HG03039 (cell line): Measurements from ENCODE around the gene DCAF5.
"Not testable (repeated sequence)": the region's sequence is repeated elsewhere in the genome, so short reads cannot be mapped to it uniquely, and the experiment has no call there.

Experiments used
- ATAC-seq: cut with Tn5 transposase; IDR thresholded peaks from one replicate; pipeline ENCODE4 v1.9.1; 2021; ENCODE audit warnings: mild to moderate bottlenecking, moderate library complexity; ENCODE audit not compliant: unreplicated experiment

DCAF5 gene

DNA sequence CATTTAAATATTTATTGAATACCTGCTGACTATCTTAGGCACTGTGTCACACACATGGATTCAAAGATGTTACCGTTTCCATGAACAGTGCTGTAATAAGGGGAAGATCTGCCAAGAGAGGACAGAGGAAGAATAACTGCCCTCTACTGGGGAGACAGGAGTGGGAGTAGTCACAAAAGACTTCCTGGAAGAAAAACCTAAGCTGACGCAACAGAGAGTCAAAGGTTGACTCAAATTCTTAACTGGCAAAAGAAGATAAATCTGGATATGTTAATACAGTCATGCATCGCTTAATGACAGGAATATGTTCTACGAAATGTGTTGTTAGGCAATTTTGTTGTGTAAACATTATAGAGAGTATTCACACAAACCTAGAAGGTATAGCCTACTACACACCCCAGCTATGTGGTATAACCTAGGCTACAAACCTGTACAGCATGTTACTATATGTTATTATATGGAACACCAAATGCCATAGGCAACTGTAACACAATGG, 51.5 kb downstream of the DCAF5 start:
- ATAC-seq, result no peak

DNA sequence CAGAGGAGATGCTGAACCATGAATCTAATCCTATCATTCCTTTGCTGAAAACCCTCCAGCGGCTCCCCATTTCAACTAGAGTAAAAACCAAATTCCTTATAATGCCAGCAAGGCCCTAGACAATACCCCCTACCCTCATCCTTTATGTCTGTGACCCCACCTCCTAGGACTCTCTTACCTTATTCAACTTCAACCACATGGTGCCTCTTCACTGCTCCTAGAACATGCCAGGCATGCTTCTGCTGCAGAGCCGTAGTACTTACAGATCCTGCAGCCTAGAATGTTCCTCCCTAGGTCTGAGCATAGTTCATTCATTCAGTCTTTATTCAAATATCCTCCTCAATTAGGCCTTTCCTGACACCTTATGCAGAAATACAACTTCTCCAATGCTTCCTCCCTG, 54.9 kb downstream of the DCAF5 start:
- ATAC-seq, result no peak

DNA sequence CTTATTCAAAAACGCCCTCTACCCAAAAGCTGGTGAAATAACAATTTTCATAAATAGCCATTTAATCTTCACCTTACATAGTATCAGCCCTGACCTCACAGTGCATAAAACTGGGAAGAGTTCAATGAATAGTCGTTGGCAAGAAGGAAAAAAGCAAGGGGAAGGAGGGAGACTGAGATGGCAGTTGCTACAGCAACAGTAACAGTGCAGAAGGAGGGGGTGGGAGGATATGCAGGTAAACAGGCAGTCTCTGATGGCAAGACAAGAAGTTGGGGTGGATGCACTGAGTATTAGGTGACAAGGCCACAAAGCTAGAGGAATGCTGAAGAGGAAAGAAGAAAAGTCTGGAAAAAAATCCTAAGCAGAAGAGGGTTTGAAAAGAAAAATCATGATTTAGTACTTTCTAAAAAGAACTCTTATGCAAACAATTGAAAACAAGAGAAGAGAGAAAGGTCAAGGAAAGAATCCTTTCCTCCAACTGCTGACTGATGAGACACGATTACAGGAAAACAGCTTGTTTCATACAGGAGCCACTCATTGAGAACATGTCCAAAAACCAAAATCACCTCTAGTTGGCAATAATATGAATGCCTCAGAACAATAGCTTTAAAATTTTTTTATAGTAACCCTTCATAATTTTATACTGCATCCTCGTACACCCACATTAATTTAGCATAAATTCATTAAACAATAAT, 56.0 kb downstream of the DCAF5 start:
- no peak for ATAC-seq

DNA sequence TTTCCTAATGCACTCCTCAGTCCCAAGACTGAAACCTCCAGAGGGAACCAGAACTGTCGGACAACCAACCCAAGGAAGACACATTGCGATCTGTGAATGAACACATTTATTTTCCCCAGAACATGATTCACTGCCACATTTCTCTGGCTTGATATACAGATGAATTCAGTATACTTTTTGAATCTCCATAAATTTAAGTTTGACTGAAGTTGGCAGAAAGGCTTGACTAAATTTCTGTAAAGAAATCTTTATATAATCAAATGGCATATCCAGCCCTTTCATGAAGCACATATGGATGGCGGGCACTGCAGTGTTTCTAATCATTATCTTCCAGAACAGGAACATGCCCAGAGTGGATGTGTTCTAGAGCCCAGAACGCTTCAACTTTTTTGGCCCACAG, 56.7 kb downstream of the DCAF5 start:
- no peak for ATAC-seq

DNA sequence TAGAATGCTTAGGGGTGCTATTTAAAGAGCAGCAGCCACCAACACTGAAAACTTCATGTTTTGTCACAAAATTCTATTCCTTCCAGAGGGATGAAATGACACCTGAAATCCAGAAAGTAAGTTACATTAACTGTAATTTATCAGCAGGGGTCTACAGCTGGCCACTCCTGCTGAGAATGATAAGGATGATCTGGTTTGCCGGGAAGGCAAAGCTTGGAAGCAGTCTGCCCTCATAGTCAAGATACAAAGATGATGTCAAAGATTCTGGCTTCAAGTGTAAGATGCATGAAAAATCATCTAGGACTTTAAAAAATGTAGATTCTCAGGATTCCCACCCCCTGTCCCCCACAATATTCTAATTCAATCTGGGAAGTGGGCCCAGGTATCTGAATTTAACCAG, 58.4 kb downstream of the DCAF5 start:
- ATAC-seq, result no peak

DNA sequence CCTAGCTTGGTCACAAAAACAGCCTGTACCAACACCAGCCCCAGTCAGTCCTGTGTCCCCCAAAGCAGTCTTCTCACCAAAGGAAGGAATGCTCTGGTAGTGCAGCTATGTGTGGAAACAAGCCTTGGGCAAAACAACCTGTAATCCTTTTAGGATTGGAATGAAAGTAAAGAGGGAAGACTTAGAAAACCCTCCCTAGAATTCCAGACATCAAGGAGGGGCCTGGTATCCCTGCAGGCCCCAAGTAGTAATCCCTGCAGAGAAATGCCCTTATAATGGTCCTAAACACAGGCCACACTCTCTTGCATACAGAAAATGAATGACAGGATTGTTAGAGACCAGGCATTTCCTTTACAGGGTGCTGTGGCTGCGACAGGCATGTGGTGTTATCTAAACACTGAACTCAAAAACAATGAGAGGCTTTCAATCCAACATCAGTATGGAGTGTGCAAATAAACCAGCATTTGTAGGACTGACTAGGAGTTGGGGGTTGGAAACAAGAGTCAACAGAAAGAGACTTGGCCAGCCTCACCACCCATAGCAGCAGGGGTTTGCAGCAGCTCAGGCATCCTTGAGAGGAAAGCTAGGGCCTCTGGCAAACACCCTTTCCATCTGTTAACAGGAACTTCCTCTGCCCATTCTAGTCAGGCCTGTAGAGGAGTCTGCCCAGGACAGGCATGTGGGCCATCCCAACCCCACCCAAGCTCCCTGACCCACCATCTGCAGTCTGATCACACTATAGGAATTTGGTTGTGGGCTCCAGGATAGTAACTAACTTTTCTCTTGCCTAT, 59.1 kb downstream of the DCAF5 start:
- no peak for ATAC-seq

DNA sequence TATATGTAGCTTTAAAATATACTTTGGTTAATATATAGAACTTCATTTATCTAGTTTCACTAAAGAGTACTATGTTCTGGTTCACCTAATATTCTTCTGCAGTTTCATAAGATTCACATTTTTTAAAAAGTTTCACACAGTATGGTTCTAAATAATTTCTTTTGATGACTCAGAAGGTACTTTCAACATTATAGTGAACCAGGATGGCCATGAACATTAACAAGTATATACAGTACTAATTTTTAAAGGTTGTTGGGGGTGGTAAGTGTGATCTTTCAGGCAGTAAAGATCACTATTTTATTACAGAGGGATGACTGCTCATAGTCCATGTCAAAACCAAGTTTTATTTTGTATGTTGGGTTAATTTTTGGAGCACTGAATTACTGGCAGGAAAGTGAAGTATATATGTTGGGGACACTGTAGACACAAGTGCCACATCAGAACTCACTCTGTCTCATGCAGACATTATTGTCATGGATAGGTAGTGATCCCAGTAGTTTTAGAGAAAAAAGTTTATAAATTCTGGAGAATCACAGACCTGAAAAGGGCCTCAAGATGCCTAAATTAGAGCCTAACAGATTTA, 60.0 kb downstream of the DCAF5 start:
- no peak for ATAC-seq

DNA sequence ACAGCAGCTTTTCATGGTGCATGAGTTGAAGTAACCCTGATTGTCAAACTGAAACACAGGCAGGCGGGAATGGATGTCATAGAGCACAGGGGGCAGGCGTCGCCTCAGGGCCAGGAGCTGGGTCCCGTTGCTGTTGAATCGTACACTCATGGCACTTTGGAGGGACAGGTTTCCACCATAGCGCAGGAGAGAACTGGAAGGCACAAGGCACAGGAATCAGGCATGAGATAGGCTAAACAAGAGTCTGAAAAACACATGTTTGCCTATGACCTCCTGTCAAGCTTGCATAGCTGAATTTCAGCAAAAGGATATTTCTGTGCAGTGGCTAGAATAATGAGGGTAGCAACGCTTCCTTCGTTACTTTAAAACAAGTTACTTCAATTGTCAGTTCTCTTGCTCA, 61.2 kb downstream of the DCAF5 start:
- no peak for ATAC-seq

DNA sequence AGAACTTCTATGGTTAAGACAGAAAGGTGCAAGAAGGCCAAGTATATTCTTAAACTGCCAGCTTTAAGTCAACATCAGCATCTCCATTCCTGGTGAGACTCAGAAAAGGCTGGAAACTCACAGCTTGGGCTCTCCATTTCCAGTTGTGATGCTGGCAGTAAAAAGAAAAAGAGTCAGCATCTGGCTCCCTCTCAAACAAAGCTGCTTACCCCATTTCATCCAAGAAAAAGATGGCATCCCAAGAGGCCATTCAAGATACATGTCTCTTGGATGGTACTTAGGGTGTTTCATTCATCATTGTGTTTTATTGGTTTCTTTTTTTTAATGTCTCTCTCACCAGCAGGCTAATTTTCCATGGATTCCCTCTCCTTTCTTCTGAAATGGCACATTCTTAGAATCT, 61.9 kb downstream of the DCAF5 start:
- no peak for ATAC-seq

DNA sequence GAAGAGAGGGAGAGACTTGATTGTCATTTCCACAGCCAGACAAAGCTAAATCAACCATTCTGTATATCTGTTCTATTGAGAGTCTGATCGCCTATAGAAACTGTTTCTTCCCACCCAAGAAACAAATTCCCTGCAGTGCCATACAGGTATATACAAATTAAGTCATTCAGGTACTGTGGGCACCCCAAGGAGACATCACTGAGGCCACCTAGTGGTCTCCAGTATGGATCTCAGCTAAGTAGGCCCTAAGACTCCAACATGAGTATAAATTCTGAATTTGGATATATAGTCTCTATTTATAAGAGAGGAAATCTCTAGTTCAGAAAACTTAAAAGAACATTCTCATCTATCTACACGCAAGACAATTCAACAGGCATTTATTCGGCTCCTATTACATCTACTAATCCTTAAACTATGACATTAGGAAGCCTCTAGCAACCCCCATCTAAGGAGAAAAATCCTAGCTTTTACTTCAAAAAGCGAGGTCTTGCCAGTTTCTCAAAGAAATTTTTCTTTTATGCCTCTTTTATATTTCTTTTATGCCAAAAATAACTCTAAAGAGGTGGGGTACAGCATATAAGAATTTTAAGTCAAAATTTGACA, 62.6 kb downstream of the DCAF5 start:
- ATAC-seq, result no peak

DNA sequence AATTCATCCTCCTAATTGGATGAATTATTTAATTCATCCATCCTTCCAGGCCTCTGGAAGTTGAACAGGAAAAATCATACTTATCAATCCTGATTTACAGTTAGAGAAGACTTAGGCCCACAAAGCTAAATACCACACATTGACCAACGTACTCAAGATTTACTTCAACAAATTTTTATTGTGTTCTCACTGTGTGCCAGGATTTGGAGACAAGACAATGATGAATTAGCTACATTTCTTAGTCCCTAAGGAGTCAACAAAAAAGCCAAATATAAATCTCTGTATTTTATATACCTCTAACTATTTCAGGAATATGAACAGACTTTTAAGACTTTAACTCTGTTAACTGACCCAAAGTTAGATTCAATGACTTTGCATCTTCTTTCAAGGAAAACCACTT, 63.9 kb downstream of the DCAF5 start:
- no peak for ATAC-seq

DNA sequence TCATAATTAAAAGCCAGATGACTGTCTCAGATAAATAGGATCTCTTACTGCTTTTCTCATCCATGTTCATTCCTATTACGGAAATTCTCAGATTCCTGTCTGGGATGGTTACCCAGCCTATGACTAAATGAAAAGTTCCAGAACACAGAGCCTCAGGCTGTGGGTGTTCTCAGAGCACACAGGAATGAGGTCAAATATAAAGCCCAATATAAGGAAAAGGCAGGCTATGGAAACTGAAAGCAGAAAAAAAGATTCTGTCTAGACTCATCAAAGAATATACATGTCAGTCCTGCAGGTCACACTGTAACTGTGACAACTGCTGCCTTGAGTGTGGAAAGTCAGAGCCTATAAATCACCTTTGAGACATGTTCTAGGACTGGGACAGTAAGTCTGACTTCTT, 64.3 kb downstream of the DCAF5 start:
- no peak for ATAC-seq

DNA sequence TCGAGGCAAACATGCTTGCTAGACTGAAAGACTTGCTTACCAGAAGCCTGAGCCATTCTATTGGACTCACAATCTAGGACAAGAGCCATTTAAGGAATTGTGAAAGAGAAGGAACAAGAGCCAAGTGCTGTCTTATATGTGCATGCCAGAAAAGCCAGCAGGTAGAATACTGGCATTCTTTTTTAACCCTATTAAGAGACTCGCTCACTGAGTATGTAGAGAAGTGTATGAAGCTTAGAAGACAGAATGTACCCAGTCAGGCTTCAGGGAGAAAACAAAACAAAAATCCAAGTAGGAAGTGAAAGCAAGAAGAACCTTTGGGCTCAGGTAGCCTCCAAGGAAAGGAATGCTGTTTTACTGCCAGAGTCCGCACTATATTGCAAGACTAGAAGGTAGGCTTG, 65.9 kb downstream of the DCAF5 start:
- no peak for ATAC-seq

DNA sequence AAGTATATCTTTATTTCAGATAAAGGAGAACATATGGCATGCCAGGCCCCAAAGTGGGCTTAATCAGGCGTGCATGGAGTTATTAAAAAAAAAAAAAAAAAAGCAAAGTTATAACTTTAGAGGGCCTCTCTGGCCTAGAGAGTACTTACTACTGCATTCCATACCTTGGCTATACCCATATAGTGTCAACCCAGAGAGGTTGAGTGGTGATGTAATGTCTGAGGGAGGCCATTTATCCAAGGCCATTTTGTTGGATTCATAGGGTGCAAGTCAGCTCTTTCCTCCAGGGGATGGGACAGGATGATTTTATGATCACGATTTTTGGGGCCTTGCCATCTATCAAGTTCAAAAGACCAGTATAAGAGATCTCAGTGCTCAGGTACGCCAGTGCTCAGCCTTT, 66.4 kb downstream of the DCAF5 start:
- ATAC-seq, result no peak

DNA sequence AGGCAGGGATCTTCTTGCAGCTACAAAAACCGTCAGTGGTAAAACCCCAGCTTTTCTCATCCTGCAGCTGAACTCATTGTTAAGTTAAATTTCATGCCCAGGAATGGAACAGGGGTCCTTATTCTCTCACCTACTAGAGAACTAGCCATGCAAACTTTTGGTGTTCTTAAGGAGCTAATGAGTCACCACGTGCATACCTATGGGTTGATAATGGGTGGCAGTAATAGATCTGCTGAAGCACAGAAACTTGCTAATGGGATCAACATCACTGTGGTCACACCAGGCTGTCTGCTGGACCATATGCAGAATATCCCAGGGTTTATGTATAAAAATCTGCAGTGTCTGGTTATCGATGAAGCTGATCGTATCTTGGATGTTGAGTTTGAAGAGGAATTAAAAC, 68.9 kb downstream of the DCAF5 start:
- no peak for ATAC-seq

DNA sequence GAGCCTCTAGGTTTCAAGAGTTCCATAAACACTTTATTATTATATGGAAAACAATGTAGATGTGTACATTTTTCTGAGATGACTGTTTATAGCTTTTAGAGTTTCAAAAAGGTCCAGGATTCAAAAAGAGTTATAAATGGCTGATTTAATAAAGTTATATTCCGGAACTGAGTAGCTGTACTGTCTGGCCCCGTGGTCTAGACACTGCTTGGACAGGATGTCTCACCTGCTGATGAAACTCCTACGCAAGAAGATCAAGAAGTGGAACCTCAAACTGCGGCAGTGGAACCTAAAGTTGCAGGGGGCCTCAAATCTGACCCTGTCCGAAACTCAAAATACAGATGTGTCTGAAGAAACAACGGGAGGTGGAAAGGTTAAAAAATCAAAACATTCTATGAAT, 69.7 kb downstream of the DCAF5 start:
- no peak for ATAC-seq

DNA sequence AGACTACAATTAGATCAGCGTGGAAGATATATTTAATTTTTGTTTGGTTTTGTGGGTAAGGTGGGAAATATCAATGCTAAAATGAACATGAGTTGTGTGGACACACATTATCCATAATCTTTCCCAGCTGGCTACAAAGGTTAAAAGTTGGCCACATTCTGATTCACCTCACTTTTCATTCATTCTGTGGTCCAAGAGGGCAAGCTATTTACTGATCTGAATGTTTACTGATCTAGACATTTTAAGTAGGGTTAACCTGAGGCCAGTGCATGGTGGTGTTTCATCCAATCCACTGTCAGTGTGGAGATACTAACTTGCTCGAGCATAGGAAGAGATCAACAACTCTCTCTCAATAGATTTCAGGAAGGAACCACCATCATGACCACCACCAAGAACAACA, 71.6 kb downstream of the DCAF5 start:
- no peak for ATAC-seq

DNA sequence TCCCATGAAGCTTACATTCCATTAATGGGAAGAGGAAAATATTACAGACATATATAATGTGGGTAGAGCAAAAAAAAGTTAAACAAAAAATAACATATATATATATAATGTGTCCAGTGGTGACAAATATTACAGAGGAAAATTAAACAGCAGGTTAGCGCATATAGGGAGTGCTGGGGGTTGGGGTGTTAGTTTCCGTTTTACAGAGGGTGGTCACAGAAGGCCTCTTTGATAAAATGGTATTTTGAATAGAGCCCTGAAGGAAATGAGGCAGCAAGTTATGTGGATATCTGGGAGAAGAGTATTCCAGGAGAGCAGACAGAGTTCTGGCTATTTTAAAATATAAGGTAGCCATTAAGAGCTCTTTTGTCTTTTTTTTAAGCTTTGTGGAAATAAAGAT, 73.2 kb downstream of the DCAF5 start:
- ATAC-seq, result no peak

DNA sequence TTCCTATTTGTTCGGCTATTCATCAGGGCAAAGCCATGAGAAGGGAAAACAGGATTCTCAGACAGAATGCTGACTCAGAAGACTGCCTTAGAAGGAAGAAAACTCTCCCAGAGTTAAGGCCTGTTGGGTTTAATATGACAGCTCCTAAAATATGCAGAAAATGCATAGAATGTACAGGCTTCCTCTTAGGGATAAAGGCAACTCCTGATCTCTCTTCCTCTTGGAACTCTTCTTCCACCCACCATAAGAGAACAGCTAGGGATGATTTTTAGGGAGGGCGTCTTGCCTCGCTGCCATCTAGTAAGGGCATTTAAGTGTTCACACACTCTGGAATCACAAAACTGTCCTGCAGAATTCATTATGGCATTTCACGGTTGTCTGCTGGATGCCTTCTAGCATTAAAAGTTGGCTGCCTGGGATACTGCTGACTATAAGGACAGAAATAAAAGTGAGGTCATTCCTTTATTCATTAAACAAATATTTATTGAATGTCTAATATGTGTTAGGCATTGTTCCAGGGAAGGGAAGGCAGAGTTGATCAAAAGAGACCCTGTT, 73.7 kb downstream of the DCAF5 start:
- ATAC-seq, result no peak

DNA sequence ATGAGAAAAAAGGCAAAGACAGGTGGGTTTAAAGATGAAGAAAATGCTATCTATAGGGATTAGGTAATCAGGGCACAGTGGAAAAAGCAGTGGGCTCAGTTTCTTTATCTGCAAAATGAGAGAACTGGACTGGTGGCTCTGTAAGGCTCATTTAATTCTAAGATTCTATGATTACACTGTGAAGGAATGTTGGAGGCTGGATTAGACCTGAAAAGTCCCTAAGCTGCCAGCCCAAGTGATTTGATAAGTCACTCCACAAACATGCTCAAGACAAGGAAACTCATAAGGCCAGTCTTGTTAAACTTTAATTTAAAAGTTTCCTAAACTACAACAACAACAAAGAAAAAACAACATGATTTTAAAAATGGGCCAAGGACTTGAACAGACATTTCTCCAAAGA, 75.1 kb downstream of the DCAF5 start:
- ATAC-seq, result no peak

DNA sequence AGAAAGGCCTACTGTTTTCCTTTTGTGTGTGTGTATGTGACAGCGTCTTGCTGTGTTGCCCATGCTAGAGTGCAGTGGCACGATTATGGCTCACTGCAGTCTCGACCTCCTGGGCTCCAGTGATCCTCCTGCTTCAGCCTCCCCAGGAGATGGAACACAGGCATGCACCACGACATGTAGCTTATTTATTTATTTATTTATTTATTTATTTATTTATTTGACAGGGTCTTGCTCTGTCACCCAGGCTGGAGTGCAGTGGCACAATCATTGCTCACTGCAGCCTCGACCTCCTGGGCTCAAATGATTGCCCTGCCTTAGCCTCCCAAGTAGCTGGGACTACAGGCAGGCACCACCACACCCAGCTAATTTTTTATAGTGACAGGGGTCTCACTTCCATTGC, 75.7 kb downstream of the DCAF5 start:
- not testable (repeated sequence) for ATAC-seq
